ENCODE measurements around the gene WWOX. TPM values are rescaled to one million over a fixed set of nuclear protein-coding genes. Genes with fewer than 3 reads are reported as not detected.

The WWOX gene
- total and polyA plus RNA-seq, 2 donors, result 15.4 to 23.9 TPM

- H3K27me3 ChIP-seq (ENCODE audit: control insufficient read depth in 2 of 2, insufficient read depth in 1 of 2, low read length in 1 of 2), result no peaks in the 10 kb centered on the region
- H3K36me3 ChIP-seq (ENCODE audit: control insufficient read depth in 2 of 2, insufficient read depth in 2 of 2, low read length in 1 of 2), result no peaks in the 10 kb centered on the region
- H3K4me1 ChIP-seq (ENCODE audit: control insufficient read depth in 2 of 2, insufficient read depth in 2 of 2, low read length in 2 of 2), result no peaks in the 10 kb centered on the region
- WGBS, result 81% methylated on average over 6 of the region's 6 CpGs
- no peak overlapping the region for H3K4me3 ChIP-seq (ENCODE audit: low read length in 2 of 2)
- no peaks in the 10 kb centered on the region for H3K9me3 ChIP-seq (ENCODE audit: control insufficient read depth in 2 of 2, insufficient read depth in 1 of 2, low read length in 1 of 2)
- no peak for DNase-seq (ENCODE audit: low read depth in 6 of 9, low spot score in 9 of 9)
- no peak overlapping the region for H3K27ac ChIP-seq (ENCODE audit: low read depth in 1 of 2, low read length in 1 of 2)
Measured at GRCh38 chr16:78285437-78285922, 186.0 kb downstream of the WWOX start.

GRCh38 chr16:78286065-78286464 lies 186.6 kb downstream of the WWOX start:
- Histone ChIP-seq H3K27ac (ENCODE audit: low read depth in 1 of 2, low read length in 1 of 2) (no peak overlapping the region), H3K9me3 (ENCODE audit: control insufficient read depth in 2 of 2, insufficient read depth in 1 of 2, low read length in 1 of 2) (no peaks in the 10 kb centered on the region), H3K27me3 (ENCODE audit: control insufficient read depth in 2 of 2, insufficient read depth in 1 of 2, low read length in 1 of 2) (no peaks in the 10 kb centered on the region), H3K4me3 (ENCODE audit: low read length in 2 of 2) (no peak overlapping the region), H3K36me3 (ENCODE audit: control insufficient read depth in 2 of 2, insufficient read depth in 2 of 2, low read length in 1 of 2) (no peaks in the 10 kb centered on the region), H3K4me1 (ENCODE audit: control insufficient read depth in 2 of 2, insufficient read depth in 2 of 2, low read length in 2 of 2) (no peaks in the 10 kb centered on the region)
- no peak for DNase-seq (ENCODE audit: low read depth in 6 of 9, low spot score in 9 of 9)
- 99% methylated on average over 4 of the region's 4 CpGs for WGBS

- H3K4me3 ChIP-seq (ENCODE audit: low read length in 2 of 2), result no peak overlapping the region
- H3K27ac ChIP-seq (ENCODE audit: low read depth in 1 of 2, low read length in 1 of 2), result no peak overlapping the region
- 99% methylated on average over 9 of the region's 9 CpGs for WGBS
- no peaks in the 10 kb centered on the region for H3K9me3 ChIP-seq (ENCODE audit: control insufficient read depth in 2 of 2, insufficient read depth in 1 of 2, low read length in 1 of 2)
- no peaks in the 10 kb centered on the region for H3K4me1 ChIP-seq (ENCODE audit: control insufficient read depth in 2 of 2, insufficient read depth in 2 of 2, low read length in 2 of 2)
- H3K27me3 ChIP-seq (ENCODE audit: control insufficient read depth in 2 of 2, insufficient read depth in 1 of 2, low read length in 1 of 2), result no peaks in the 10 kb centered on the region
- DNase-seq (ENCODE audit: low read depth in 6 of 9, low spot score in 9 of 9), result no peak
- H3K36me3 ChIP-seq (ENCODE audit: control insufficient read depth in 2 of 2, insufficient read depth in 2 of 2, low read length in 1 of 2), result no peaks in the 10 kb centered on the region
Measured at GRCh38 chr16:78288888-78289287, 189.4 kb downstream of the WWOX start.

GRCh38 chr16:78289373-78289772 lies 189.9 kb downstream of the WWOX start:
- Histone ChIP-seq H3K4me1 (ENCODE audit: control insufficient read depth in 2 of 2, insufficient read depth in 2 of 2, low read length in 2 of 2) (no peaks in the 10 kb centered on the region), H3K36me3 (ENCODE audit: control insufficient read depth in 2 of 2, insufficient read depth in 2 of 2, low read length in 1 of 2) (no peaks in the 10 kb centered on the region), H3K27ac (ENCODE audit: low read depth in 1 of 2, low read length in 1 of 2) (no peak overlapping the region), H3K27me3 (ENCODE audit: control insufficient read depth in 2 of 2, insufficient read depth in 1 of 2, low read length in 1 of 2) (no peaks in the 10 kb centered on the region), H3K9me3 (ENCODE audit: control insufficient read depth in 2 of 2, insufficient read depth in 1 of 2, low read length in 1 of 2) (no peaks in the 10 kb centered on the region), H3K4me3 (ENCODE audit: low read length in 2 of 2) (no peak overlapping the region)
- 67% methylated on average over 3 of the region's 3 CpGs for WGBS
- DNase-seq (ENCODE audit: low read depth in 6 of 9, low spot score in 9 of 9), result no peak

- H3K4me3 ChIP-seq (ENCODE audit: low read length in 2 of 2), result no peak overlapping the region
- no peaks in the 10 kb centered on the region for H3K9me3 ChIP-seq (ENCODE audit: control insufficient read depth in 2 of 2, insufficient read depth in 1 of 2, low read length in 1 of 2)
- H3K27me3 ChIP-seq (ENCODE audit: control insufficient read depth in 2 of 2, insufficient read depth in 1 of 2, low read length in 1 of 2), result no peaks in the 10 kb centered on the region
- WGBS, result 87% methylated on average over 7 of the region's 7 CpGs
- no peak for DNase-seq (ENCODE audit: low read depth in 6 of 9, low spot score in 9 of 9)
- H3K4me1 ChIP-seq (ENCODE audit: control insufficient read depth in 2 of 2, insufficient read depth in 2 of 2, low read length in 2 of 2), result no peaks in the 10 kb centered on the region
- H3K36me3 ChIP-seq (ENCODE audit: control insufficient read depth in 2 of 2, insufficient read depth in 2 of 2, low read length in 1 of 2), result no peaks in the 10 kb centered on the region
- H3K27ac ChIP-seq (ENCODE audit: low read depth in 1 of 2, low read length in 1 of 2), result no peak overlapping the region
Measured at GRCh38 chr16:78289844-78290277, 190.4 kb downstream of the WWOX start.

- DNase-seq (ENCODE audit: low read depth in 6 of 9, low spot score in 9 of 9), result no peak
- 85% methylated on average over 6 of the region's 6 CpGs for WGBS
- Histone ChIP-seq H3K36me3 (ENCODE audit: control insufficient read depth in 2 of 2, insufficient read depth in 2 of 2, low read length in 1 of 2) (no peaks in the 10 kb centered on the region), H3K27ac (ENCODE audit: low read depth in 1 of 2, low read length in 1 of 2) (no peak overlapping the region), H3K4me3 (ENCODE audit: low read length in 2 of 2) (no peak overlapping the region), H3K27me3 (ENCODE audit: control insufficient read depth in 2 of 2, insufficient read depth in 1 of 2, low read length in 1 of 2) (no peaks in the 10 kb centered on the region), H3K9me3 (ENCODE audit: control insufficient read depth in 2 of 2, insufficient read depth in 1 of 2, low read length in 1 of 2) (no peaks in the 10 kb centered on the region), H3K4me1 (ENCODE audit: control insufficient read depth in 2 of 2, insufficient read depth in 2 of 2, low read length in 2 of 2) (no peaks in the 10 kb centered on the region)
Measured at GRCh38 chr16:78290395-78290794, 190.9 kb downstream of the WWOX start.

GRCh38 chr16:78290872-78291591 lies 191.6 kb downstream of the WWOX start:
- Histone ChIP-seq H3K4me3 (ENCODE audit: low read length in 2 of 2) (no peak overlapping the region), H3K36me3 (ENCODE audit: control insufficient read depth in 2 of 2, insufficient read depth in 2 of 2, low read length in 1 of 2) (no peaks in the 10 kb centered on the region), H3K27me3 (ENCODE audit: control insufficient read depth in 2 of 2, insufficient read depth in 1 of 2, low read length in 1 of 2) (no peaks in the 10 kb centered on the region), H3K4me1 (ENCODE audit: control insufficient read depth in 2 of 2, insufficient read depth in 2 of 2, low read length in 2 of 2) (no peaks in the 10 kb centered on the region), H3K9me3 (ENCODE audit: control insufficient read depth in 2 of 2, insufficient read depth in 1 of 2, low read length in 1 of 2) (no peaks in the 10 kb centered on the region), H3K27ac (ENCODE audit: low read depth in 1 of 2, low read length in 1 of 2) (no peak overlapping the region)
- 94% methylated on average over 12 of the region's 12 CpGs for WGBS
- no peak for DNase-seq (ENCODE audit: low read depth in 6 of 9, low spot score in 9 of 9)

- Histone ChIP-seq H3K4me3 (ENCODE audit: low read length in 2 of 2) (no peak overlapping the region), H3K4me1 (ENCODE audit: control insufficient read depth in 2 of 2, insufficient read depth in 2 of 2, low read length in 2 of 2) (no peaks in the 10 kb centered on the region), H3K36me3 (ENCODE audit: control insufficient read depth in 2 of 2, insufficient read depth in 2 of 2, low read length in 1 of 2) (no peaks in the 10 kb centered on the region), H3K9me3 (ENCODE audit: control insufficient read depth in 2 of 2, insufficient read depth in 1 of 2, low read length in 1 of 2) (no peaks in the 10 kb centered on the region), H3K27ac (ENCODE audit: low read depth in 1 of 2, low read length in 1 of 2) (no peak overlapping the region), H3K27me3 (ENCODE audit: control insufficient read depth in 2 of 2, insufficient read depth in 1 of 2, low read length in 1 of 2) (no peaks in the 10 kb centered on the region)
- no peak for DNase-seq (ENCODE audit: low read depth in 6 of 9, low spot score in 9 of 9)
- WGBS, result 94% methylated on average over 5 of the region's 5 CpGs
Measured at GRCh38 chr16:78291604-78292003, 192.2 kb downstream of the WWOX start.

GRCh38 chr16:78292086-78292843 lies 192.8 kb downstream of the WWOX start:
- no peak for DNase-seq (ENCODE audit: low read depth in 6 of 9, low spot score in 9 of 9)
- H3K4me3 ChIP-seq (ENCODE audit: low read length in 2 of 2), result no peak overlapping the region
- no peak overlapping the region for H3K27ac ChIP-seq (ENCODE audit: low read depth in 1 of 2, low read length in 1 of 2)
- H3K36me3 ChIP-seq (ENCODE audit: control insufficient read depth in 2 of 2, insufficient read depth in 2 of 2, low read length in 1 of 2), result no peaks in the 10 kb centered on the region
- no peaks in the 10 kb centered on the region for H3K4me1 ChIP-seq (ENCODE audit: control insufficient read depth in 2 of 2, insufficient read depth in 2 of 2, low read length in 2 of 2)
- no peaks in the 10 kb centered on the region for H3K9me3 ChIP-seq (ENCODE audit: control insufficient read depth in 2 of 2, insufficient read depth in 1 of 2, low read length in 1 of 2)
- 73% methylated on average over 4 of the region's 4 CpGs for WGBS
- H3K27me3 ChIP-seq (ENCODE audit: control insufficient read depth in 2 of 2, insufficient read depth in 1 of 2, low read length in 1 of 2), result no peaks in the 10 kb centered on the region
